H1 (cell line): Measurements from ENCODE around the gene ETV5. TPM values are rescaled to one million over a fixed set of nuclear protein-coding genes. Genes with fewer than 3 reads are reported as not detected.

ENCODE experiments used
- KDM1A ChIP-seq: fragments of 200-600, 300-600 bp; sonication (generic); IDR thresholded peaks from 2 replicates; pipeline ENCODE4 v1.7.1; 2016; ENCODE audit warnings: mild to moderate bottlenecking, low read length, borderline replicate concordance
- SP1 ChIP-seq: IDR thresholded peaks from 2 replicates; pipeline ENCODE4 v1.6.1; 2011; ENCODE audit warnings: low read depth, low read length
- polyA plus RNA-seq, 7 experiments: library from polyadenylated mRNA; depleted of rRNA in 3 of 7; stranded (reverse) in 5 of 7; unstranded in 2 of 7; fragments of >200 nt in 5 of 7; fragments of 200-250 nt in 2 of 7; gene quantifications; 1 replicate in 5 of 7; 2 replicates in 1 of 7; 4 replicates in 1 of 7; pipeline versions ENCODE4 v1.2.1 to v1.2.3, GENCODE V29; 2011 to 2013; ENCODE audit warnings: missing spikeins in 2 of 7, mixed read lengths in 2 of 7
- total RNA-seq: library from RNA; stranded (reverse); fragmentation: NEBNext Ultra II Directional; extraction: Animal tissue kit (Norgen Biotek cat#: 25700); gene quantifications from 2 replicates; pipeline ENCODE4 v1.2.1, GENCODE V29; 2021
- TF ChIP-seq, protein P1 (sequence below), 3 experiments: IDR thresholded peaks; 1 replicate in 2 of 3; 2 replicates in 1 of 3; pipeline versions ENCODE4 v1.5.1 to v1.6.1; 2011; ENCODE audit warnings: low read length in 3 of 3, mild to moderate bottlenecking in 3 of 3, inconsistent platforms in 2 of 3, low read depth in 1 of 3, moderate library complexity in 1 of 3; ENCODE audit not compliant: insufficient read depth in 1 of 3; ENCODE audit errors: control extremely low read depth in 1 of 3
- TF ChIP-seq, protein P2 (sequence below): IDR thresholded peaks from 2 replicates; pipeline ENCODE4 v1.6.1; 2012; ENCODE audit warnings: inconsistent platforms

The ETV5 gene
- total and polyA plus RNA-seq, 2 of the 8 experiments (the other 6 are each of a cell fraction or from before 2014, with no cell fraction given) = 13.1 to 36.9 TPM

DNA sequence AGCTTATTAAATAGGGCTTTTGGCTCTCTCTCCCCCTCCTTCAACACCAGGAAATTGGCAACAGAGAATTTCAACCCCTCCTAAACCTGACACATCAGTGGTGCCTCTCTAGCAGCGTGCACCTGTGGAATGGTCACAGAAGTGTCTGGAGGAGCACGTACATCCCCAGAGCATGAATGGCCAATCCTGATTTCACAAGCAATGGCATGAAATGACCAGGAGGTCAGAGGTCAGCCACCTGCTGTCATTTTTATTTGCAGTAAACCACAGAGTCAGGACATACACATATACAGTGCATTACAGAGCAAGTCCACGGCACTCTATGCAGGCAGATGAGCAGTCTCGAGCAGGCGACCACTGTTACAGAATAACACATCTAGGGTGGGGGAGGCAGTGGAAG, 25.1 kb upstream of the ETV5 start (continued):
- TF ChIP-seq, protein P1, sequence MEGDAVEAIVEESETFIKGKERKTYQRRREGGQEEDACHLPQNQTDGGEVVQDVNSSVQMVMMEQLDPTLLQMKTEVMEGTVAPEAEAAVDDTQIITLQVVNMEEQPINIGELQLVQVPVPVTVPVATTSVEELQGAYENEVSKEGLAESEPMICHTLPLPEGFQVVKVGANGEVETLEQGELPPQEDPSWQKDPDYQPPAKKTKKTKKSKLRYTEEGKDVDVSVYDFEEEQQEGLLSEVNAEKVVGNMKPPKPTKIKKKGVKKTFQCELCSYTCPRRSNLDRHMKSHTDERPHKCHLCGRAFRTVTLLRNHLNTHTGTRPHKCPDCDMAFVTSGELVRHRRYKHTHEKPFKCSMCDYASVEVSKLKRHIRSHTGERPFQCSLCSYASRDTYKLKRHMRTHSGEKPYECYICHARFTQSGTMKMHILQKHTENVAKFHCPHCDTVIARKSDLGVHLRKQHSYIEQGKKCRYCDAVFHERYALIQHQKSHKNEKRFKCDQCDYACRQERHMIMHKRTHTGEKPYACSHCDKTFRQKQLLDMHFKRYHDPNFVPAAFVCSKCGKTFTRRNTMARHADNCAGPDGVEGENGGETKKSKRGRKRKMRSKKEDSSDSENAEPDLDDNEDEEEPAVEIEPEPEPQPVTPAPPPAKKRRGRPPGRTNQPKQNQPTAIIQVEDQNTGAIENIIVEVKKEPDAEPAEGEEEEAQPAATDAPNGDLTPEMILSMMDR (IDR thresholded peaks at IDR 0.05; ENCODE audit: control extremely low read depth in 1 of 3, insufficient read depth in 1 of 3, low read depth in 1 of 3, low read length in 3 of 3) = no peak
- TF ChIP-seq KDM1A = no peak
- TF ChIP-seq SP1 = no peak
- TF ChIP-seq, protein P2, sequence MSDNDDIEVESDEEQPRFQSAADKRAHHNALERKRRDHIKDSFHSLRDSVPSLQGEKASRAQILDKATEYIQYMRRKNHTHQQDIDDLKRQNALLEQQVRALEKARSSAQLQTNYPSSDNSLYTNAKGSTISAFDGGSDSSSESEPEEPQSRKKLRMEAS = no peak
